Measurements from ENCODE around the gene VCL.

DNA sequence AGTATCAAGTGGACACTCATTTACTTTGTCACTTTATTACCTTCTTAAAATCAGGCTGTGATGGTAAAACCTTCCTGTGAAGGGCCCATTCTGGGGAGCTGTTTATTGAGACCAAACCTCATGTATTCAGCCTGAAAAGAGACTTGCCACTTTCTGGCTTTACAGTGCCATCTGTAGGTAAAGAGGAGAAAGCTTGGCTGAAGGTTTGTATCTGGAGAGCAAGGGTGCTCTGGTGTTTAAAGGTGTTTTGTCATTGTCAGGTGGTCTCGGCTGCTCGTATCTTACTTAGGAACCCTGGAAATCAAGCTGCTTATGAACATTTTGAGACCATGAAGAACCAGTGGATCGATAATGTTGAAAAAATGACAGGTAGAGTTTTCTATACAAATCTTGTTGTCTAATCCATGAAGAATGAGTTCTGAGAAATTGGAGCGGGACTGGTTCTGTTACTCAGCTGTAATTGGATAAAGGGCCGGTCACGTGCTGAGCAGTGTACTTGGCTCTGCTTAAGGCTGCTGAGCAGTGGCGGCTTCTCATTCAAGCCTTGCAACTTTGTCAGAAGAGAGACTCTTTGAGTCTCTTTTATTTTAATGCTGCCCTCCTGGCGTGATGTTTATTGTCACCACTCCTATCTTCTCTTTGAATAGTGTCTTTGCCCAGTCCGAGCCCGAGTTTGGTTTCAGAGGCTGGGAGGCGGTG lies 105.8 kb downstream of the VCL start:
- 0 out of 2 replicates have a peak, but pooled peaks have one; percentile 3 for TF ChIP-seq POLR2AphosphoS5 (IDR thresholded peaks at IDR 0.05; ENCODE audit: low read depth, low read length)
- TF ChIP-seq, protein P1, sequence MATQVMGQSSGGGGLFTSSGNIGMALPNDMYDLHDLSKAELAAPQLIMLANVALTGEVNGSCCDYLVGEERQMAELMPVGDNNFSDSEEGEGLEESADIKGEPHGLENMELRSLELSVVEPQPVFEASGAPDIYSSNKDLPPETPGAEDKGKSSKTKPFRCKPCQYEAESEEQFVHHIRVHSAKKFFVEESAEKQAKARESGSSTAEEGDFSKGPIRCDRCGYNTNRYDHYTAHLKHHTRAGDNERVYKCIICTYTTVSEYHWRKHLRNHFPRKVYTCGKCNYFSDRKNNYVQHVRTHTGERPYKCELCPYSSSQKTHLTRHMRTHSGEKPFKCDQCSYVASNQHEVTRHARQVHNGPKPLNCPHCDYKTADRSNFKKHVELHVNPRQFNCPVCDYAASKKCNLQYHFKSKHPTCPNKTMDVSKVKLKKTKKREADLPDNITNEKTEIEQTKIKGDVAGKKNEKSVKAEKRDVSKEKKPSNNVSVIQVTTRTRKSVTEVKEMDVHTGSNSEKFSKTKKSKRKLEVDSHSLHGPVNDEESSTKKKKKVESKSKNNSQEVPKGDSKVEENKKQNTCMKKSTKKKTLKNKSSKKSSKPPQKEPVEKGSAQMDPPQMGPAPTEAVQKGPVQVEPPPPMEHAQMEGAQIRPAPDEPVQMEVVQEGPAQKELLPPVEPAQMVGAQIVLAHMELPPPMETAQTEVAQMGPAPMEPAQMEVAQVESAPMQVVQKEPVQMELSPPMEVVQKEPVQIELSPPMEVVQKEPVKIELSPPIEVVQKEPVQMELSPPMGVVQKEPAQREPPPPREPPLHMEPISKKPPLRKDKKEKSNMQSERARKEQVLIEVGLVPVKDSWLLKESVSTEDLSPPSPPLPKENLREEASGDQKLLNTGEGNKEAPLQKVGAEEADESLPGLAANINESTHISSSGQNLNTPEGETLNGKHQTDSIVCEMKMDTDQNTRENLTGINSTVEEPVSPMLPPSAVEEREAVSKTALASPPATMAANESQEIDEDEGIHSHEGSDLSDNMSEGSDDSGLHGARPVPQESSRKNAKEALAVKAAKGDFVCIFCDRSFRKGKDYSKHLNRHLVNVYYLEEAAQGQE (IDR thresholded peaks at IDR 0.05; ENCODE audit: insufficient read depth in 1 of 2, low read depth in 2 of 2, low read length in 1 of 2) = no peak
- TF ChIP-seq, protein P2, sequence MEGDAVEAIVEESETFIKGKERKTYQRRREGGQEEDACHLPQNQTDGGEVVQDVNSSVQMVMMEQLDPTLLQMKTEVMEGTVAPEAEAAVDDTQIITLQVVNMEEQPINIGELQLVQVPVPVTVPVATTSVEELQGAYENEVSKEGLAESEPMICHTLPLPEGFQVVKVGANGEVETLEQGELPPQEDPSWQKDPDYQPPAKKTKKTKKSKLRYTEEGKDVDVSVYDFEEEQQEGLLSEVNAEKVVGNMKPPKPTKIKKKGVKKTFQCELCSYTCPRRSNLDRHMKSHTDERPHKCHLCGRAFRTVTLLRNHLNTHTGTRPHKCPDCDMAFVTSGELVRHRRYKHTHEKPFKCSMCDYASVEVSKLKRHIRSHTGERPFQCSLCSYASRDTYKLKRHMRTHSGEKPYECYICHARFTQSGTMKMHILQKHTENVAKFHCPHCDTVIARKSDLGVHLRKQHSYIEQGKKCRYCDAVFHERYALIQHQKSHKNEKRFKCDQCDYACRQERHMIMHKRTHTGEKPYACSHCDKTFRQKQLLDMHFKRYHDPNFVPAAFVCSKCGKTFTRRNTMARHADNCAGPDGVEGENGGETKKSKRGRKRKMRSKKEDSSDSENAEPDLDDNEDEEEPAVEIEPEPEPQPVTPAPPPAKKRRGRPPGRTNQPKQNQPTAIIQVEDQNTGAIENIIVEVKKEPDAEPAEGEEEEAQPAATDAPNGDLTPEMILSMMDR (IDR thresholded peaks at IDR 0.05) = peak; percentile 68
- no peak for TF ChIP-seq TCF7L2 (IDR thresholded peaks at IDR 0.05; ENCODE audit: low read depth, low read length)

Data from Panc1 (cell line).